ENCODE data around the gene CBX6. TPM values are rescaled to one million over a fixed set of nuclear protein-coding genes. Genes with fewer than 3 reads are reported as not detected.
A peak's percentile ranks its signal among the peaks of the same experiment; 100 is the strongest.

CBX6 gene
- total and polyA plus RNA-seq, 9 of the 15 experiments (the other 6 are each of a cell fraction or from before 2014, with no cell fraction given): 0.75 to 31.6 (median 8.0) TPM

GRCh38 chr22:38872172-38872830 lies at the start of gene CBX6 (continued):
- 0 out of 2 replicates have a peak, but pooled peaks have one; percentile 28 for TF ChIP-seq ZBTB40 (IDR thresholded peaks at IDR 0.05)
- no peak for TF ChIP-seq ZBTB40 (CRISPR knock-in tag; IDR thresholded peaks at IDR 0.05)
- peak; percentile 96 for TF ChIP-seq ZNF444 (CRISPR knock-in tag; IDR thresholded peaks at IDR 0.05)
- no peak for TF ChIP-seq RHOXF2B (CRISPR knock-in tag; conservative IDR thresholded peaks at IDR 0.05)
- no peak for TF ChIP-seq CHD4 (IDR thresholded peaks at IDR 0.05; ENCODE audit: insufficient read depth, insufficient replicate concordance, low read depth, low read length, poor library complexity, severe bottlenecking)

Measured in K562 (cell line).